Tibial artery (tissue), 4 donors: ENCODE results near the gene SLC25A21.
A peak's percentile ranks its signal among the peaks of the same experiment; 100 is the strongest.

ENCODE experiments used
- DNase-seq, 2 donors: peaks; one replicate each; pipeline ENCODE4 v3.0.0-alpha.2; 2019
- H3K27ac ChIP-seq, 2 donors: fragments of 200-600 bp; sonication (generic) in 1 of 2; 1 replicate in 1 of 2; 2 replicates in 1 of 2; pipeline ENCODE4 v1.5.1; 2018 to 2019; ENCODE audit warnings: mild to moderate bottlenecking in 1 of 2
- H3K27me3 ChIP-seq, 2 donors: fragments of 200-600 bp; sonication (generic) in 1 of 2; one replicate each; pipeline versions ENCODE4 v1.5.1 to v1.6.0; 2016 to 2019
- H3K36me3 ChIP-seq, 3 donors: fragments of 200-600 bp; sonication (generic) in 2 of 3; one replicate each; pipeline ENCODE4 v1.5.1; 2016 to 2019; ENCODE audit warnings: mild to moderate bottlenecking in 2 of 3
- H3K4me1 ChIP-seq, 4 donors: fragments of 200-600 bp; sonication (generic) in 2 of 4; 1 replicate in 3 of 4; 2 replicates in 1 of 4; pipeline ENCODE4 v1.5.1; 2016 to 2019
- H3K4me3 ChIP-seq, 2 donors: fragments of 200-600 bp; sonication (generic) in 1 of 2; 1 replicate in 1 of 2; 2 replicates in 1 of 2; pipeline ENCODE4 v1.5.1; 2018 to 2019; ENCODE audit warnings: mild to moderate bottlenecking in 2 of 2
- H3K9me3 ChIP-seq, 3 donors: fragments of 200-600 bp; sonication (generic) in 1 of 3; one replicate each; pipeline ENCODE4 v1.5.1; 2016 to 2019
- intact Hi-C: fragments of 100-400 bp; cut with DNase I; formaldehyde crosslinking; loops from one replicate; pipeline ENCODE4 v1.15.0; 2023; ENCODE audit warnings: low total_unique reads
- TF ChIP-seq, protein P1 (sequence below), 2 experiments: fragments of 200-600 bp in 1 of 2; fragments of 450-650 bp in 1 of 2; IDR thresholded peaks; one replicate each; pipeline ENCODE4 v1.5.1; 2017 to 2019; ENCODE audit warnings: antibody characterized with exemption in 2 of 2, mild to moderate bottlenecking in 1 of 2, moderate library complexity in 1 of 2

The SLC25A21 gene

DNA sequence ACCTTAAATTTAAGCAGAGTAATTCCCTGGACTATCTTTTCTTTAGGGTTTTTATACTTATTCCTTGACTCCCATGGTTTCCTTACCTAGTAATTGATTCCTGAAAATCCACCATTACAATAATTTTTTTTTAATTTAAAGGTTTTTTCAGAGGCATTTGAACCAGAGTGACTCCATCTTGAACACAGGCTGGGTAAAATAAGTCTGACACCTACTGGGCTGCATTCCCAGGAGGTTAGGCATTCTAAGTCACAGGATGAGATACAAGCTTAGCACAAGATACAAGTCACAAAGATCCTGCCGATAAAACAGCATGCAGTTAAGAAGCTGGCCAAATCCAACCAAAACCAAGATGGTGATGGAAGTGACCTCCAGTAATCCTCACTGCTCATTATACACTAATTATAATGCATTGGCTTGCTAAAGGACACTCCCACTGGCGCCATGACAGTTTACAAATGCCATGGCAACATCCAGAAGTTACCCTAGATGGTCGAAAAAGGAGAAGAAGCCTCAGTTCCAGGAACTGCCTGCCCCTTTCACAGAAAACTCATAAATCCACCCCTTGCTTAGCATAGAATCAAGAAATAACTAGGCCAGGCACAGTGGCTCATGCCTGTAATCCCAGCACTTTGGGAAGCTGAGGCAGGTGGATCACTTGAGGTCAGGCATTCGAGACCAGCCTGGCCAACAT, 53.6 kb downstream of the SLC25A21 start:
- TF ChIP-seq, protein P1, sequence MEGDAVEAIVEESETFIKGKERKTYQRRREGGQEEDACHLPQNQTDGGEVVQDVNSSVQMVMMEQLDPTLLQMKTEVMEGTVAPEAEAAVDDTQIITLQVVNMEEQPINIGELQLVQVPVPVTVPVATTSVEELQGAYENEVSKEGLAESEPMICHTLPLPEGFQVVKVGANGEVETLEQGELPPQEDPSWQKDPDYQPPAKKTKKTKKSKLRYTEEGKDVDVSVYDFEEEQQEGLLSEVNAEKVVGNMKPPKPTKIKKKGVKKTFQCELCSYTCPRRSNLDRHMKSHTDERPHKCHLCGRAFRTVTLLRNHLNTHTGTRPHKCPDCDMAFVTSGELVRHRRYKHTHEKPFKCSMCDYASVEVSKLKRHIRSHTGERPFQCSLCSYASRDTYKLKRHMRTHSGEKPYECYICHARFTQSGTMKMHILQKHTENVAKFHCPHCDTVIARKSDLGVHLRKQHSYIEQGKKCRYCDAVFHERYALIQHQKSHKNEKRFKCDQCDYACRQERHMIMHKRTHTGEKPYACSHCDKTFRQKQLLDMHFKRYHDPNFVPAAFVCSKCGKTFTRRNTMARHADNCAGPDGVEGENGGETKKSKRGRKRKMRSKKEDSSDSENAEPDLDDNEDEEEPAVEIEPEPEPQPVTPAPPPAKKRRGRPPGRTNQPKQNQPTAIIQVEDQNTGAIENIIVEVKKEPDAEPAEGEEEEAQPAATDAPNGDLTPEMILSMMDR (IDR thresholded peaks at IDR 0.05) = no peak
- Histone ChIP-seq H3K9me3 (peaks cover 0 to 5% (median 0%) of the 10 kb centered on the region in 3 donors), H3K27me3 (no peaks in the 10 kb centered on the region), H3K4me3 (no peak overlapping the region), H3K36me3 (no peaks in the 10 kb centered on the region), H3K4me1 (peaks cover 0 to 36% (median 0%) of the 10 kb centered on the region in 4 donors), H3K27ac (no peak overlapping the region)
- no peak for DNase-seq
- intact Hi-C loops = no loop called here

DNA sequence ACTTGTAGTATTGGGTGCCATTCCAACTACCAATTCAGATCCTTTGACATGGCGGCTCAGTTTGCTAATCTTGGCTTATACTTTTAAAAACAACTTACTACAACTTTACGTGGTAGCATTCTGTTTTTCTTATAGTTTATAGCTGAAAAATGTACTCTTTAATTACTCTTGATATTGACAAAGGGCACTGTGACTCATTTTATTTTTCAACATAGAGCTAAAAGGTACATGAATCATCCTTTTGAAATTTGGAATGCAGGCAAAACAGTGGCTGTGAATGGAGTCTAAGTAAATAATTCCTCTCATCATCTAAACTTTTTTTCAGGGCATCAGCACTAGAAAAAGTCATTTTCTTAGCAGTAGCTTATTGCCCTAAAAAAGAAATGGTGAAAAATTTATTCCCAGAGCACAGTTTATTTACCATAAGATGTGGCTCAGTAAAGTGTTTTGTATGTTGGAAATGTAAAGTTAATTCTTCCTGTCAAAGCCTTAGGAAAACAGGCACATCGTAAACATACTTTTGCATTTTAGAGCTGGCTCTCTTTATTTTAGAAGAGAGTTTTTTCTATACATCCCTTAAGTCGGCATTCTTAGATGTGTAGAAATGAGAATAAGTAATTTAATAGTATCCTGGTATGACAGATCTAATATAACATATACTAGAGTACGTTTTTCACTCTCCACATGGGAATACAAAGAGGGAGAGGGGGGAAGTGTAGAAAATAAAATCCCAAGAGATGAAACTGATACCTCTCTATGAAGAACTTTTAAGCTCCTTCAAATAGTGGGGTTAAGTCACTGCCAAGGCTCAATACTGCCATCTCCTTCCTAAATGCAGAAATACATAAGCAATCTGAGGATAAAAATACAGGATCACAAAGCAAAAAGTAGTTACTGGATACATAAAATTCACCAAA, 55.2 kb downstream of the SLC25A21 start:
- H3K27me3 ChIP-seq = no peaks in the 10 kb centered on the region
- peaks cover 0 to 5% (median 0%) of the 10 kb centered on the region in 3 donors for H3K9me3 ChIP-seq
- no peak for DNase-seq
- no peak overlapping the region for H3K4me3 ChIP-seq
- no peaks in the 10 kb centered on the region for H3K36me3 ChIP-seq
- peaks cover 0 to 23% (median 0%) of the 10 kb centered on the region in 4 donors for H3K4me1 ChIP-seq
- intact Hi-C loops = no loop called here
- H3K27ac ChIP-seq = peak overlapping the region in 1 of 2 donors; percentile 44
- TF ChIP-seq, protein P1 (IDR thresholded peaks at IDR 0.05) = peak; percentile 54 to 59

DNA sequence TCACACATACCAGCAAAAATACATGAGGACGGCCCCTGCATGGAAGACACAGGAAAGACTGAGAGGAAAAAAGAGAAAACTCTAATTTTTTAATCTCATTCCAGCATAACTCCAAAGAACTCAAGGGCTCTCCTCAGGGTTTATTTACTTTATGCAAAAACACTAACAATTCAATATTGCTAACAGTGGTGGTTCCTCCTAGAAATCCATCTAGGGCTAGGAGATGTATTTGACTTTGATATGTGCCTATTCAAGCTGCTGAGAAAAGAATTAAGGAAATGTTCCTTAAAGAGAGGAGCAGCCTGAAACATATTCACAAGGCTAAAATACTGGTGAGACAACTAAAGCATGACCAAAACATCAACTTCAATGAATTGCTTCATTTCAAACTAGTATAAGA, 57.0 kb downstream of the SLC25A21 start:
- H3K4me3 ChIP-seq = no peak overlapping the region
- no peak for DNase-seq
- TF ChIP-seq, protein P1 (IDR thresholded peaks at IDR 0.05) = no peak
- H3K27me3 ChIP-seq = no peaks in the 10 kb centered on the region
- intact Hi-C loops = no loop called here
- peaks cover 0 to 5% (median 0%) of the 10 kb centered on the region in 3 donors for H3K9me3 ChIP-seq
- H3K4me1 ChIP-seq = peaks cover 0 to 16% (median 0%) of the 10 kb centered on the region in 4 donors
- no peaks in the 10 kb centered on the region for H3K36me3 ChIP-seq
- H3K27ac ChIP-seq = no peak overlapping the region

DNA sequence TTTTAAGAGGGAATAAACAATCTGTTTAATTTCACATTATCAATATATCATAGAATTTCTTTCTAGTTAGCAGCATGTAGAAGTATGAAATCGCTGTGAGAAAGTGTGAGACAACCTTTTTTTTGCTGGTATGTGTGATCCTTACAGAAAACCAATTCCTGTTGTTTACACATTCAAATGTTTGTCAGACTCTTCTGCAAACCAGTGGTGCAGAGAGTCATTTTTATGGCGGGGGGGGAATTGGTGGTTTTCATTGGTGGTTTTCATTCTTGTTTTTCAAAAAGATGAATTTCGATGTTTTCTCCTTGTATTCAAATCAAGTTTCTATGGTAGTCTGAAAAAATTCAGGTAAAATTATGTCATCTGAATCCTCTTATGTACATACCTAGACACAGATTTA, 57.8 kb downstream of the SLC25A21 start:
- Histone ChIP-seq H3K4me3 (no peak overlapping the region), H3K27ac (no peak overlapping the region), H3K27me3 (no peaks in the 10 kb centered on the region), H3K9me3 (peaks cover 0 to 5% (median 0%) of the 10 kb centered on the region in 3 donors), H3K36me3 (no peaks in the 10 kb centered on the region), H3K4me1 (peaks cover 0 to 16% (median 0%) of the 10 kb centered on the region in 4 donors)
- no peak for DNase-seq
- intact Hi-C loops = no loop called here
- TF ChIP-seq, protein P1 (IDR thresholded peaks at IDR 0.05) = no peak

DNA sequence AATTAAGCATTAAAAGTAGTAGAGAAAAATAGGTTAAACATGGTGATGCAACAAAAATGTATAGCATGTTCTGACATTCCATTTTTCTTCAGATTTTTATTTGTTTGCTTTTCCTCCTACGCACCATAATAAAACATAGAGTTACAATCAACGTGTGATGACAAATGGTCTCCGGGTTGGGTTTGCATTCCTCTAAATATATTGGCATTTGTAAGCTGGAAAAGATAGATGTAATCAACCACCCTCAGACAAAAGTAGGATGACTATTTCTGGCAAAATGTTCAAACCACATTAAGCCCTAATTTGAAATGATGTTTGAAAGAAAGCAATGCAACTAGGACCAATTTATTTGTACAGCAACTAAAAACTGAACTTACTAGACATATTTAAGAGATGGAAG, 58.4 kb downstream of the SLC25A21 start:
- H3K27ac ChIP-seq = no peak overlapping the region
- H3K9me3 ChIP-seq = peaks cover 0 to 5% (median 0%) of the 10 kb centered on the region in 3 donors
- TF ChIP-seq, protein P1 (IDR thresholded peaks at IDR 0.05) = no peak

More for the DNA sequence above, 58.4 kb downstream of the SLC25A21 start:
- no peaks in the 10 kb centered on the region for H3K27me3 ChIP-seq
- no peak overlapping the region for H3K4me3 ChIP-seq
- no peaks in the 10 kb centered on the region for H3K36me3 ChIP-seq
- H3K4me1 ChIP-seq = peaks cover 0 to 16% (median 0%) of the 10 kb centered on the region in 4 donors
- intact Hi-C loops = no loop called here
- no peak for DNase-seq
